Umbilical cord (tissue), 2 donors: ENCODE measurements around the gene MSL2. TPM values are rescaled to one million over a fixed set of nuclear protein-coding genes. Genes with fewer than 3 reads are reported as not detected.
"Not testable (repeated sequence)": the region's sequence is repeated elsewhere in the genome, so short reads cannot be mapped to it uniquely, and the experiment has no call there.

Source experiments
- DNase-seq: peaks from one replicate; pipeline ENCODE4 v3.0.0-alpha.2; 2015; ENCODE audit warnings: low spot score
- total RNA-seq: library from RNA; depleted of rRNA; stranded (reverse); fragments of >200 nt; gene quantifications from one replicate; pipeline ENCODE4 v1.2.3, GENCODE V29; 2014; ENCODE audit warnings: low replicate concordance; ENCODE audit not compliant: insufficient read depth

The MSL2 gene
- total RNA-seq, 1 donor from 2014 or later = 55.6 TPM

GRCh38 chr3:136192831-136193230 is 3.3 kb downstream of the MSL2 start:
- no peak for DNase-seq

GRCh38 chr3:136192195-136192594 is 3.9 kb downstream of the MSL2 start:
- DNase-seq = not testable (repeated sequence)

- DNase-seq = no peak
Measured at GRCh38 chr3:136189859-136190617, 6.1 kb downstream of the MSL2 start.

GRCh38 chr3:136189043-136189442 is 7.1 kb downstream of the MSL2 start:
- DNase-seq = no peak

GRCh38 chr3:136187868-136188267 is 8.3 kb downstream of the MSL2 start:
- DNase-seq = no peak

GRCh38 chr3:136186846-136187245 is 9.3 kb downstream of the MSL2 start:
- DNase-seq = peak; percentile 70

- DNase-seq = no peak
Measured at GRCh38 chr3:136186344-136186743, 9.8 kb downstream of the MSL2 start.

- DNase-seq = no peak
Measured at GRCh38 chr3:136184703-136185102, 11.4 kb downstream of the MSL2 start.

- DNase-seq = no peak
Measured at GRCh38 chr3:136181741-136182140, 14.4 kb downstream of the MSL2 start.

- DNase-seq = no peak
Measured at GRCh38 chr3:136177876-136178275, 18.3 kb downstream of the MSL2 start.

GRCh38 chr3:136173939-136174490 is 22.1 kb downstream of the MSL2 start:
- DNase-seq = no peak

- DNase-seq = no peak
Measured at GRCh38 chr3:136171097-136171542, 25.0 kb downstream of the MSL2 start.

- DNase-seq = not testable (repeated sequence)
Measured at GRCh38 chr3:136168236-136168635, 27.9 kb downstream of the MSL2 start.

- no peak for DNase-seq
Measured at GRCh38 chr3:136166507-136166906, 29.6 kb downstream of the MSL2 start.

GRCh38 chr3:136163607-136164006 is 32.5 kb downstream of the MSL2 start:
- not testable (repeated sequence) for DNase-seq

- no peak for DNase-seq
Measured at GRCh38 chr3:136162322-136162721, 33.8 kb downstream of the MSL2 start.

- no peak for DNase-seq
Measured at GRCh38 chr3:136161516-136161915, 34.6 kb downstream of the MSL2 start.

- DNase-seq = no peak
Measured at GRCh38 chr3:136152963-136153362, 43.2 kb downstream of the MSL2 start.

GRCh38 chr3:136152176-136152843 is 43.8 kb downstream of the MSL2 start:
- DNase-seq = no peak

GRCh38 chr3:136151219-136151618 is 44.9 kb downstream of the MSL2 start:
- no peak for DNase-seq

GRCh38 chr3:136149667-136150066 is 46.5 kb downstream of the MSL2 start:
- no peak for DNase-seq

- no peak for DNase-seq
Measured at GRCh38 chr3:136146981-136147729, 49.0 kb downstream of the MSL2 start.
